HEK293 (cell line): ENCODE results near the gene HTR1B.

Experiments used
- CTCF ChIA-PET: fragments of 350-600 bp; formaldehyde crosslinking; extraction: SDS; loops from one replicate; lab custom pipeline; 2021; ENCODE audit warnings: antibody characterized with exemption; lab: Yijun Ruan, JAX
- POLR2A ChIA-PET: fragments of 300-600 bp; formaldehyde crosslinking; extraction: SDS; loops from one replicate; lab custom pipeline; 2020; ENCODE audit warnings: antibody characterized with exemption, inconsistent platforms; lab: Yijun Ruan, JAX
- H3K27ac ChIP-seq: fragments of 200-500 bp; sonication (Bioruptor generic); 2 replicates; pipeline ENCODE4 v1.5.1; 2014; ENCODE audit warnings: low read depth, low read length, control low read depth, inconsistent platforms; ENCODE audit errors: extremely low read depth
- H3K36me3 ChIP-seq, 2 experiments: fragments of 200-500 bp in 1 of 2; sonication (Bioruptor generic) in 1 of 2; 1 replicate in 1 of 2; 2 replicates in 1 of 2; pipeline ENCODE4 v1.5.1; 2014 to 2017; ENCODE audit warnings: inconsistent platforms in 2 of 2, low read length in 2 of 2; ENCODE audit not compliant: control insufficient read depth in 2 of 2, insufficient read depth in 1 of 2
- H3K4me1 ChIP-seq: fragments of 200-500 bp; sonication (Bioruptor generic); 2 replicates; pipeline ENCODE4 v1.5.1; 2014; ENCODE audit warnings: mild to moderate bottlenecking, low read length, inconsistent platforms; ENCODE audit not compliant: control insufficient read depth, insufficient read depth
- H3K4me3 ChIP-seq: 2 replicates; pipeline ENCODE4 v1.5.1; 2011; ENCODE audit warnings: low read depth, mild to moderate bottlenecking, control low read depth, low read length, moderate library complexity
- H3K9me3 ChIP-seq: fragments of 200-500 bp; sonication (Bioruptor generic); 2 replicates; pipeline ENCODE4 v1.5.1; 2014; ENCODE audit warnings: low read depth, low read length, inconsistent platforms; ENCODE audit not compliant: control insufficient read depth, insufficient read depth
- BCL11A ChIP-seq: fragments of 450-650 bp; formaldehyde crosslinking; IDR thresholded peaks from 2 replicates; pipeline ENCODE4 v1.5.1; 2016; ENCODE audit warnings: low read depth, missing biosample characterization, missing genetic modification characterization
- REPIN1 ChIP-seq: fragments of 450-650 bp; formaldehyde crosslinking; IDR thresholded peaks from 2 replicates; pipeline ENCODE4 v1.5.1; 2017; ENCODE audit warnings: missing biosample characterization, missing genetic modification characterization, low read depth
- SCRT1 ChIP-seq: fragments of 450-650 bp; formaldehyde crosslinking; IDR thresholded peaks from 2 replicates; pipeline ENCODE4 v1.5.1; 2016; ENCODE audit warnings: missing biosample characterization, missing genetic modification characterization, borderline replicate concordance
- ZBTB20 ChIP-seq: fragments of 450-650 bp; formaldehyde crosslinking; IDR thresholded peaks from 2 replicates; pipeline ENCODE4 v1.5.1; 2016; ENCODE audit warnings: missing biosample characterization, missing genetic modification characterization
- ZBTB48 ChIP-seq: fragments of 450-650 bp; formaldehyde crosslinking; IDR thresholded peaks from 2 replicates; pipeline ENCODE4 v1.5.1; 2016; ENCODE audit warnings: missing biosample characterization, missing genetic modification characterization
- ZNF121 ChIP-seq: fragments of 450-650 bp; formaldehyde crosslinking; IDR thresholded peaks from 2 replicates; pipeline ENCODE4 v1.5.1; 2016; ENCODE audit warnings: missing biosample characterization, missing genetic modification characterization
- ZNF239 ChIP-seq: fragments of 450-650 bp; formaldehyde crosslinking; IDR thresholded peaks from 2 replicates; pipeline ENCODE4 v1.5.1; 2016; ENCODE audit warnings: missing biosample characterization, missing genetic modification characterization
- ZNF292 ChIP-seq: fragments of 450-650 bp; formaldehyde crosslinking; IDR thresholded peaks from 2 replicates; pipeline ENCODE4 v1.5.1; 2016; ENCODE audit warnings: low read depth, missing biosample characterization, missing genetic modification characterization, borderline replicate concordance
- ZNF350 ChIP-seq: fragments of 450-650 bp; formaldehyde crosslinking; IDR thresholded peaks from 2 replicates; pipeline ENCODE4 v1.5.0; 2017; ENCODE audit warnings: missing biosample characterization, mild to moderate bottlenecking, missing genetic modification characterization
- ZNF404 ChIP-seq: fragments of 450-650 bp; formaldehyde crosslinking; IDR thresholded peaks from 2 replicates; pipeline ENCODE4 v1.5.1; 2017; ENCODE audit warnings: missing biosample characterization, missing genetic modification characterization
- ZNF48 ChIP-seq: fragments of 450-650 bp; formaldehyde crosslinking; IDR thresholded peaks from 2 replicates; pipeline ENCODE4 v1.5.1; 2016; ENCODE audit warnings: missing biosample characterization, missing genetic modification characterization
- ZNF548 ChIP-seq: fragments of 450-650 bp; formaldehyde crosslinking; IDR thresholded peaks from 2 replicates; pipeline ENCODE4 v1.5.1; 2016; ENCODE audit warnings: missing biosample characterization, missing genetic modification characterization
- ZNF561 ChIP-seq: fragments of 450-650 bp; IDR thresholded peaks from 2 replicates; pipeline ENCODE4 v1.5.1; 2018; ENCODE audit warnings: missing biosample characterization, missing genetic modification characterization, borderline replicate concordance
- TF ChIP-seq, protein P1 (sequence below): fragments of 450-650 bp; formaldehyde crosslinking; IDR thresholded peaks from 2 replicates; pipeline ENCODE4 v1.5.1; 2016; ENCODE audit warnings: missing biosample characterization, missing genetic modification characterization
- TF ChIP-seq, protein P2 (sequence below): fragments of 450-650 bp; formaldehyde crosslinking; IDR thresholded peaks from 2 replicates; pipeline ENCODE4 v1.5.1; 2016; ENCODE audit warnings: missing biosample characterization, missing genetic modification characterization
- TF ChIP-seq, protein P3 (sequence below): fragments of 450-650 bp; formaldehyde crosslinking; IDR thresholded peaks from 2 replicates; pipeline ENCODE4 v1.5.1; 2016; ENCODE audit warnings: missing biosample characterization, missing genetic modification characterization
- TF ChIP-seq, protein P4 (sequence below): fragments of 450-650 bp; formaldehyde crosslinking; IDR thresholded peaks from 2 replicates; pipeline ENCODE4 v1.5.1; 2017; ENCODE audit warnings: missing biosample characterization, missing genetic modification characterization
- TF ChIP-seq, protein P5 (sequence below): fragments of 450-650 bp; formaldehyde crosslinking; IDR thresholded peaks from 2 replicates; pipeline ENCODE4; 2016; ENCODE audit warnings: missing biosample characterization, missing genetic modification characterization
- TF ChIP-seq, protein P6 (sequence below): fragments of 450-650 bp; formaldehyde crosslinking; IDR thresholded peaks from 2 replicates; pipeline ENCODE4 v1.5.1; 2016; ENCODE audit warnings: missing biosample characterization, missing genetic modification characterization
- TF ChIP-seq, protein P7 (sequence below): fragments of 450-650 bp; formaldehyde crosslinking; conservative IDR thresholded peaks from 2 replicates; pipeline ENCODE4 v1.5.1; 2016; ENCODE audit warnings: low read depth, missing biosample characterization, missing genetic modification characterization

The HTR1B gene

DNA sequence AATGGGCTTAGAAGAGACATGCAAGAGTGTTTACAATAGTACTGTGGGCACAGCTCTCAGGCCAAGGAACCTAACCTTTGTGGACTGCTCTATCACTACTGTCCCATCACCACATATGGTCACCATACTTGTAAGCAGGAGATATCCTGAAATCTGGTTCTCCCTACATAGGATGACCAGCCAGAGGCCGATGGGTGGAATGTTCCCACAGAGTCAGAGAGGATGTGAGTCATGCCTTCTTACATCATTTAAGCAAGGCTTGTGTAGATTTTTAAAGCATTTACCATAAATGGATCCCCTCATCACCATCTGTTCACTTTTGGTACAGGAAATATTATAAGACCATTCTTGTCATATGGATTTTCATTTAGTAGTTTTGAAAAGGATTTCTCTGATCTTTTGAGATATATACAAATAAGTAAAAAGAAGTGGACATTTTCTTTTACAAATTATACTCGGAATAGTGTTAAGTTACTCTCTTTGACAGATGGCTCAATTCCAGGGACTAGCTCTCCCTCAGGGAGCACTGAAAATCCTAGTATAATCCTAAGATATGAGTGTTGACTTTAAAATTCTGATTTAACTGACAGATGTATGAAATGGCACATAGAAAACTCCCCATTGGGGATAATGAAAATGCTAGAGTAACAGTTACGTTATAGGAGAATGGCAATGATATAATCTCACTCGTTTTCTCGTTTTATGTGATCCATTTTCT, 6.6 kb downstream of the HTR1B start (continued):
- TF ChIP-seq, protein P1, sequence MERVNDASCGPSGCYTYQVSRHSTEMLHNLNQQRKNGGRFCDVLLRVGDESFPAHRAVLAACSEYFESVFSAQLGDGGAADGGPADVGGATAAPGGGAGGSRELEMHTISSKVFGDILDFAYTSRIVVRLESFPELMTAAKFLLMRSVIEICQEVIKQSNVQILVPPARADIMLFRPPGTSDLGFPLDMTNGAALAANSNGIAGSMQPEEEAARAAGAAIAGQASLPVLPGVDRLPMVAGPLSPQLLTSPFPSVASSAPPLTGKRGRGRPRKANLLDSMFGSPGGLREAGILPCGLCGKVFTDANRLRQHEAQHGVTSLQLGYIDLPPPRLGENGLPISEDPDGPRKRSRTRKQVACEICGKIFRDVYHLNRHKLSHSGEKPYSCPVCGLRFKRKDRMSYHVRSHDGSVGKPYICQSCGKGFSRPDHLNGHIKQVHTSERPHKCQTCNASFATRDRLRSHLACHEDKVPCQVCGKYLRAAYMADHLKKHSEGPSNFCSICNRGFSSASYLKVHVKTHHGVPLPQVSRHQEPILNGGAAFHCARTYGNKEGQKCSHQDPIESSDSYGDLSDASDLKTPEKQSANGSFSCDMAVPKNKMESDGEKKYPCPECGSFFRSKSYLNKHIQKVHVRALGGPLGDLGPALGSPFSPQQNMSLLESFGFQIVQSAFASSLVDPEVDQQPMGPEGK (tag by site-specific recombination): no peak
- TF ChIP-seq ZNF350 (tag by site-specific recombination) (no peak), BCL11A (tag by site-specific recombination) (no peak), REPIN1 (tag by site-specific recombination) (no peak), ZNF48 (tag by site-specific recombination) (no peak), ZNF548 (tag by site-specific recombination) (no peak)
- TF ChIP-seq, protein P2, sequence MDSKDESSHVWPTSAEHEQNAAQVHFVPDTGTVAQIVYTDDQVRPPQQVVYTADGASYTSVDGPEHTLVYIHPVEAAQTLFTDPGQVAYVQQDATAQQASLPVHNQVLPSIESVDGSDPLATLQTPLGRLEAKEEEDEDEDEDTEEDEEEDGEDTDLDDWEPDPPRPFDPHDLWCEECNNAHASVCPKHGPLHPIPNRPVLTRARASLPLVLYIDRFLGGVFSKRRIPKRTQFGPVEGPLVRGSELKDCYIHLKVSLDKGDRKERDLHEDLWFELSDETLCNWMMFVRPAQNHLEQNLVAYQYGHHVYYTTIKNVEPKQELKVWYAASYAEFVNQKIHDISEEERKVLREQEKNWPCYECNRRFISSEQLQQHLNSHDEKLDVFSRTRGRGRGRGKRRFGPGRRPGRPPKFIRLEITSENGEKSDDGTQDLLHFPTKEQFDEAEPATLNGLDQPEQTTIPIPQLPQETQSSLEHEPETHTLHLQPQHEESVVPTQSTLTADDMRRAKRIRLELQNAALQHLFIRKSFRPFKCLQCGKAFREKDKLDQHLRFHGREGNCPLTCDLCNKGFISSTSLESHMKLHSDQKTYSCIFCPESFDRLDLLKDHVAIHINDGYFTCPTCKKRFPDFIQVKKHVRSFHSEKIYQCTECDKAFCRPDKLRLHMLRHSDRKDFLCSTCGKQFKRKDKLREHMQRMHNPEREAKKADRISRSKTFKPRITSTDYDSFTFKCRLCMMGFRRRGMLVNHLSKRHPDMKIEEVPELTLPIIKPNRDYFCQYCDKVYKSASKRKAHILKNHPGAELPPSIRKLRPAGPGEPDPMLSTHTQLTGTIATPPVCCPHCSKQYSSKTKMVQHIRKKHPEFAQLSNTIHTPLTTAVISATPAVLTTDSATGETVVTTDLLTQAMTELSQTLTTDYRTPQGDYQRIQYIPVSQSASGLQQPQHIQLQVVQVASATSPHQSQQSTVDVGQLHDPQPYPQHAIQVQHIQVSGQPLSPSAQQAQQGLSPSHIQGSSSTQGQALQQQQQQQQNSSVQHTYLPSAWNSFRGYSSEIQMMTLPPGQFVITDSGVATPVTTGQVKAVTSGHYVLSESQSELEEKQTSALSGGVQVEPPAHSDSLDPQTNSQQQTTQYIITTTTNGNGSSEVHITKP: peak; percentile 67
- TF ChIP-seq, protein P3, sequence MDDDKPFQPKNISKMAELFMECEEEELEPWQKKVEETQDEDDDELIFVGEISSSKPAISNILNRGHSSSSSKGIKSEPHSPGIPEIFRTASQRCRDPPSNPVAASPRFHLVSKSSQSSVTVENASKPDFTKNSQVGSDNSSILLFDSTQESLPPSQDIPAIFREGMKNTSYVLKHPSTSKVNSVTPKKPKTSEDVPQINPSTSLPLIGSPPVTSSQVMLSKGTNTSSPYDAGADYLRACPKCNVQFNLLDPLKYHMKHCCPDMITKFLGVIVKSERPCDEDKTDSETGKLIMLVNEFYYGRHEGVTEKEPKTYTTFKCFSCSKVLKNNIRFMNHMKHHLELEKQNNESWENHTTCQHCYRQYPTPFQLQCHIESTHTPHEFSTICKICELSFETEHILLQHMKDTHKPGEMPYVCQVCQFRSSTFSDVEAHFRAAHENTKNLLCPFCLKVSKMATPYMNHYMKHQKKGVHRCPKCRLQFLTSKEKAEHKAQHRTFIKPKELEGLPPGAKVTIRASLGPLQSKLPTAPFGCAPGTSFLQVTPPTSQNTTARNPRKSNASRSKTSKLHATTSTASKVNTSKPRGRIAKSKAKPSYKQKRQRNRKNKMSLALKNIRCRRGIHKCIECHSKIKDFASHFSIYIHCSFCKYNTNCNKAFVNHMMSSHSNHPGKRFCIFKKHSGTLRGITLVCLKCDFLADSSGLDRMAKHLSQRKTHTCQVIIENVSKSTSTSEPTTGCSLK (tag by site-specific recombination): no peak

DNA sequence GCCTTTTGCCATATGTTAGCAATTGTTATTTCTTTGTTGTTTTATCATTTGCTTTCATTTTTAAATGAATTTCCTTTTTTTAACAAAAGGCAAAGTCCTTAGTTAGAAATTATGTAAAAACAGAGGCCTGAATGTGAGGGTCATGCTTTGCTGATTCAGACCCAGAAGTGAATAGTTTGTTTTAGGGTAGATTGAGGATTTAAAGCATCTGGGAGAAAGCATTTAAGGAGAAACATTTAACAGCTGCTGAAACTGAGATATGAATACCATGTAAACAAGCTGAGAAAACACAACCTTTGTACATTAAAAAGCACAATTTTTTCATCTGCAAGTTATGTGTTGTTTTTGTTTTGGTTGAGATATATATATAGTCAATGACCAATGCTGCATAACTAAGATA, 8.0 kb downstream of the HTR1B start:
- POLR2A ChIA-PET: no interaction called here
- Histone ChIP-seq H3K4me3 (no peak overlapping the region), H3K36me3 (no peaks in the 10 kb centered on the region), H3K4me1 (no peaks in the 10 kb centered on the region), H3K9me3 (no peaks in the 10 kb centered on the region), H3K27ac (no peak overlapping the region)
- CTCF ChIA-PET: interaction anchor here (0.6 kb wide), 1 partner anchor 607 kb away, joined by 3 read pairs; no protein-coding TSS in a partner anchor
- TF ChIP-seq ZNF404 (tag by site-specific recombination) (no peak), SCRT1 (tag by site-specific recombination) (no peak), ZNF292 (tag by site-specific recombination) (no peak), REPIN1 (tag by site-specific recombination) (no peak), ZNF239 (no peak), ZNF121 (no peak), ZBTB48 (no peak), ZNF561 (no peak), ZBTB20 (tag by site-specific recombination) (no peak)
- TF ChIP-seq, protein P4, sequence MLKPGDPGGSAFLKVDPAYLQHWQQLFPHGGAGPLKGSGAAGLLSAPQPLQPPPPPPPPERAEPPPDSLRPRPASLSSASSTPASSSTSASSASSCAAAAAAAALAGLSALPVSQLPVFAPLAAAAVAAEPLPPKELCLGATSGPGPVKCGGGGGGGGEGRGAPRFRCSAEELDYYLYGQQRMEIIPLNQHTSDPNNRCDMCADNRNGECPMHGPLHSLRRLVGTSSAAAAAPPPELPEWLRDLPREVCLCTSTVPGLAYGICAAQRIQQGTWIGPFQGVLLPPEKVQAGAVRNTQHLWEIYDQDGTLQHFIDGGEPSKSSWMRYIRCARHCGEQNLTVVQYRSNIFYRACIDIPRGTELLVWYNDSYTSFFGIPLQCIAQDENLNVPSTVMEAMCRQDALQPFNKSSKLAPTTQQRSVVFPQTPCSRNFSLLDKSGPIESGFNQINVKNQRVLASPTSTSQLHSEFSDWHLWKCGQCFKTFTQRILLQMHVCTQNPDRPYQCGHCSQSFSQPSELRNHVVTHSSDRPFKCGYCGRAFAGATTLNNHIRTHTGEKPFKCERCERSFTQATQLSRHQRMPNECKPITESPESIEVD: no peak
- TF ChIP-seq, protein P5, sequence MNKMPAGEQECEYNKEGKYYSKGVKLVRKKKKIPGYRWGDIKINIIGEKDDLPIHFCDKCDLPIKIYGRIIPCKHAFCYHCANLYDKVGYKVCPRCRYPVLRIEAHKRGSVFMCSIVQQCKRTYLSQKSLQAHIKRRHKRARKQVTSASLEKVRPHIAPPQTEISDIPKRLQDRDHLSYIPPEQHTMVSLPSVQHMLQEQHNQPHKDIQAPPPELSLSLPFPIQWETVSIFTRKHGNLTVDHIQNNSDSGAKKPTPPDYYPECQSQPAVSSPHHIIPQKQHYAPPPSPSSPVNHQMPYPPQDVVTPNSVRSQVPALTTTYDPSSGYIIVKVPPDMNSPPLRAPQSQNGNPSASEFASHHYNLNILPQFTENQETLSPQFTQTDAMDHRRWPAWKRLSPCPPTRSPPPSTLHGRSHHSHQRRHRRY: no peak
- TF ChIP-seq, protein P6, sequence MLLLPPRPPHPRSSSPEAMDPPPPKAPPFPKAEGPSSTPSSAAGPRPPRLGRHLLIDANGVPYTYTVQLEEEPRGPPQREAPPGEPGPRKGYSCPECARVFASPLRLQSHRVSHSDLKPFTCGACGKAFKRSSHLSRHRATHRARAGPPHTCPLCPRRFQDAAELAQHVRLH (tag by site-specific recombination): no peak
- TF ChIP-seq, protein P7, sequence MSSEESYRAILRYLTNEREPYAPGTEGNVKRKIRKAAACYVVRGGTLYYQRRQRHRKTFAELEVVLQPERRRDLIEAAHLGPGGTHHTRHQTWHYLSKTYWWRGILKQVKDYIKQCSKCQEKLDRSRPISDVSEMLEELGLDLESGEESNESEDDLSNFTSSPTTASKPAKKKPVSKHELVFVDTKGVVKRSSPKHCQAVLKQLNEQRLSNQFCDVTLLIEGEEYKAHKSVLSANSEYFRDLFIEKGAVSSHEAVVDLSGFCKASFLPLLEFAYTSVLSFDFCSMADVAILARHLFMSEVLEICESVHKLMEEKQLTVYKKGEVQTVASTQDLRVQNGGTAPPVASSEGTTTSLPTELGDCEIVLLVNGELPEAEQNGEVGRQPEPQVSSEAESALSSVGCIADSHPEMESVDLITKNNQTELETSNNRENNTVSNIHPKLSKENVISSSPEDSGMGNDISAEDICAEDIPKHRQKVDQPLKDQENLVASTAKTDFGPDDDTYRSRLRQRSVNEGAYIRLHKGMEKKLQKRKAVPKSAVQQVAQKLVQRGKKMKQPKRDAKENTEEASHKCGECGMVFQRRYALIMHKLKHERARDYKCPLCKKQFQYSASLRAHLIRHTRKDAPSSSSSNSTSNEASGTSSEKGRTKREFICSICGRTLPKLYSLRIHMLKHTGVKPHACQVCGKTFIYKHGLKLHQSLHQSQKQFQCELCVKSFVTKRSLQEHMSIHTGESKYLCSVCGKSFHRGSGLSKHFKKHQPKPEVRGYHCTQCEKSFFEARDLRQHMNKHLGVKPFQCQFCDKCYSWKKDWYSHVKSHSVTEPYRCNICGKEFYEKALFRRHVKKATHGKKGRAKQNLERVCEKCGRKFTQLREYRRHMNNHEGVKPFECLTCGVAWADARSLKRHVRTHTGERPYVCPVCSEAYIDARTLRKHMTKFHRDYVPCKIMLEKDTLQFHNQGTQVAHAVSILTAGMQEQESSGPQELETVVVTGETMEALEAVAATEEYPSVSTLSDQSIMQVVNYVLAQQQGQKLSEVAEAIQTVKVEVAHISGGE: no peak
